Caco-2 (cell line): ENCODE measurements around the gene ATG9B. TPM values are rescaled to one million over a fixed set of nuclear protein-coding genes. Genes with fewer than 3 reads are reported as not detected.

Source experiments
- BruUV-seq: library from RNA; stranded (reverse); fragments of 400-500 nt; replicated peaks from 2 replicates; lab custom pipeline; 2021; lab: Mats Ljungman, UMichigan
- CTCF ChIA-PET: fragments of 300-600 bp; sonication (Branson Sonifier 250); formaldehyde crosslinking; loops from one replicate; lab custom pipeline; 2022; ENCODE audit warnings: antibody characterized with exemption; lab: Charles Lee
- POLR2A ChIA-PET: fragments of 300-600 bp; sonication (Branson Sonifier 250); formaldehyde crosslinking; loops from one replicate; lab custom pipeline; 2022; ENCODE audit warnings: antibody characterized with exemption; lab: Charles Lee
- DNase-seq, 2 experiments: peaks; one replicate each; pipeline versions ENCODE4 v3.0.0 to v3.0.0-alpha.2; 2020 to 2022
- H3K27me3 ChIP-seq: replicated peaks from 2 replicates; pipeline ENCODE4 v1.6.0; 2011; ENCODE audit warnings: low read length; ENCODE audit not compliant: control insufficient read depth, insufficient read depth
- H3K36me3 ChIP-seq: 2 replicates; pipeline ENCODE4 v1.5.1; 2011; ENCODE audit warnings: low read length; ENCODE audit not compliant: control insufficient read depth, insufficient read depth
- H3K4me1 ChIP-seq: fragments of 250-450 bp; sonication (Bioruptor Pico); 2 replicates; pipeline ENCODE4 v1.5.1; 2020; ENCODE audit warnings: mild to moderate bottlenecking
- H3K4me3 ChIP-seq: 2 replicates; pipeline ENCODE4 v1.5.1; 2011; ENCODE audit warnings: low read depth, mild to moderate bottlenecking, control low read depth, low read length
- H3K9me3 ChIP-seq: fragments of 250-450 bp; sonication (Bioruptor Pico); 2 replicates; pipeline ENCODE4 v1.5.1; 2020; ENCODE audit warnings: mild to moderate bottlenecking, moderate library complexity
- H3K27ac Mint-ChIP-seq: one replicate; pipeline ENCODE4 v1.8.0; 2022; ENCODE audit warnings: mixed read lengths; ENCODE audit not compliant: unreplicated experiment
- H3K27me3 Mint-ChIP-seq: one replicate; pipeline ENCODE4 v1.8.0; 2022; ENCODE audit warnings: mixed read lengths; ENCODE audit not compliant: insufficient read depth, unreplicated experiment
- H3K36me3 Mint-ChIP-seq: one replicate; pipeline ENCODE4 v1.8.0; 2022; ENCODE audit warnings: mild to moderate bottlenecking, mixed read lengths; ENCODE audit not compliant: insufficient read depth, unreplicated experiment
- H3K4me1 Mint-ChIP-seq: one replicate; pipeline ENCODE4 v1.8.0; 2022; ENCODE audit warnings: low read depth, mixed read lengths; ENCODE audit not compliant: unreplicated experiment
- H3K4me3 Mint-ChIP-seq: one replicate; pipeline ENCODE4 v1.8.0; 2022; ENCODE audit warnings: mild to moderate bottlenecking, moderate library complexity, mixed read lengths; ENCODE audit not compliant: unreplicated experiment
- H3K9me3 Mint-ChIP-seq: one replicate; pipeline ENCODE4 v1.8.0; 2022; ENCODE audit warnings: mixed read lengths; ENCODE audit not compliant: unreplicated experiment
- intact Hi-C: fragments of 100-400 bp; cut with micrococcal nuclease; formaldehyde crosslinking; loops from one replicate; pipeline ENCODE4 v1.10.0; 2022; ENCODE audit not compliant: unreplicated experiment
- total RNA-seq: library from RNA; stranded (reverse); gene quantifications from 2 replicates; pipeline ENCODE4 v1.2.3, GENCODE V29; 2022
- TF ChIP-seq, protein P1 (sequence below), 2 experiments: fragments of 200-600 bp in 1 of 2; IDR thresholded peaks; 1 replicate in 1 of 2; 2 replicates in 1 of 2; pipeline versions ENCODE4 v1.5.1 to v1.8.0; 2011 to 2022; ENCODE audit warnings: antibody characterized with exemption in 1 of 2, control low read depth in 1 of 2, inconsistent platforms in 1 of 2, low read depth in 1 of 2, low read length in 1 of 2, mild to moderate bottlenecking in 1 of 2, moderate library complexity in 1 of 2; ENCODE audit not compliant: insufficient read depth in 1 of 2, severe bottlenecking in 1 of 2, unreplicated experiment in 1 of 2

Gene ATG9B
- total RNA-seq, 1 experiment from 2014 or later = 4.3 TPM

DNA sequence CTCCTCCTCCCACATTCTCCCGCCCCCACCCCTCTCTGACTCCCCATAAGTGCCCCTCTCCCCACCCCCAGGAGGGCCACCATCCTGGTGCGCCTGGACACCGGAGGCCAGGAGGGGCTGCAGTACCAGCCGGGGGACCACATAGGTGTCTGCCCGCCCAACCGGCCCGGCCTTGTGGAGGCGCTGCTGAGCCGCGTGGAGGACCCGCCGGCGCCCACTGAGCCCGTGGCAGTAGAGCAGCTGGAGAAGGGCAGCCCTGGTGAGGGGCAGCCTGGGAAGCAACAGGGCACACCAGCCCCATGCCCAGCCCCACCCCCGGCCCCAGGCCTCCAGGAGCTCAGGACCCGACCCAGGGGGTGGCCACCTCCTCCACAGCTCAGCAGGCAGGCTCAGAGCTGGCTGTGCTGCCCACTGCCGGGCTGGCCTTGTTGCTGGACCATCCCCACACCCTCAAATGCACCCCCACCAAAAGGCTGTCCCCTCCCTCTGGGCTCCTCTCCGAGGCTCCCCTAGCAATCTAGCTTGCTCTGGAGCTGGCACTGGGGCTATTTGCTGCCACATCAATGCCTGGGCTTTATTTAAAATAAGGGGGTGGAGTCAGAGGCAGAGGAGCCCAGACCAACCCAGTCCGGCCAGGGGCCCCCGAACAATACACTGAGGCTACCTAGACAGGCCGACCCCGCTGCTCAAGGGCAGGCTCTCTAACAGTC, 14.8 kb downstream of the ATG9B start:
- no peak overlapping the region for H3K27ac Mint-ChIP-seq
- no peak overlapping the region for H3K4me3 Mint-ChIP-seq
- intact Hi-C loops = loop anchor here (2.0 to 5.0 kb wide), 2 partner anchors 47 to 103 kb away; no protein-coding TSS in a partner anchor
- Histone ChIP-seq H3K27me3 (no peaks in the 10 kb centered on the region), H3K4me3 (no peak overlapping the region), H3K36me3 (no peaks in the 10 kb centered on the region), H3K9me3 (no peaks in the 10 kb centered on the region), H3K4me1 (peaks cover 23% of the 10 kb centered on the region)
- H3K9me3 Mint-ChIP-seq = no peaks in the 10 kb centered on the region
- TF ChIP-seq, protein P1, sequence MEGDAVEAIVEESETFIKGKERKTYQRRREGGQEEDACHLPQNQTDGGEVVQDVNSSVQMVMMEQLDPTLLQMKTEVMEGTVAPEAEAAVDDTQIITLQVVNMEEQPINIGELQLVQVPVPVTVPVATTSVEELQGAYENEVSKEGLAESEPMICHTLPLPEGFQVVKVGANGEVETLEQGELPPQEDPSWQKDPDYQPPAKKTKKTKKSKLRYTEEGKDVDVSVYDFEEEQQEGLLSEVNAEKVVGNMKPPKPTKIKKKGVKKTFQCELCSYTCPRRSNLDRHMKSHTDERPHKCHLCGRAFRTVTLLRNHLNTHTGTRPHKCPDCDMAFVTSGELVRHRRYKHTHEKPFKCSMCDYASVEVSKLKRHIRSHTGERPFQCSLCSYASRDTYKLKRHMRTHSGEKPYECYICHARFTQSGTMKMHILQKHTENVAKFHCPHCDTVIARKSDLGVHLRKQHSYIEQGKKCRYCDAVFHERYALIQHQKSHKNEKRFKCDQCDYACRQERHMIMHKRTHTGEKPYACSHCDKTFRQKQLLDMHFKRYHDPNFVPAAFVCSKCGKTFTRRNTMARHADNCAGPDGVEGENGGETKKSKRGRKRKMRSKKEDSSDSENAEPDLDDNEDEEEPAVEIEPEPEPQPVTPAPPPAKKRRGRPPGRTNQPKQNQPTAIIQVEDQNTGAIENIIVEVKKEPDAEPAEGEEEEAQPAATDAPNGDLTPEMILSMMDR (IDR thresholded peaks at IDR 0.05; ENCODE audit: insufficient read depth in 1 of 2, low read depth in 1 of 2, low read length in 1 of 2, severe bottlenecking in 1 of 2, unreplicated experiment in 1 of 2) = no peak
- peaks cover 10% of the 10 kb centered on the region for H3K4me1 Mint-ChIP-seq
- CTCF ChIA-PET = interaction anchor here (0.6 to 1.6 kb wide), 5 partner anchors 9 to 110 kb away, joined by 3 to 7 read pairs (median 5); no protein-coding TSS in a partner anchor
- no peaks in the 10 kb centered on the region for H3K36me3 Mint-ChIP-seq
- H3K27me3 Mint-ChIP-seq = peaks cover 1% of the 10 kb centered on the region
- POLR2A ChIA-PET = no interaction called here
- no peak for DNase-seq
- no TSS peak for BruUV-seq

DNA sequence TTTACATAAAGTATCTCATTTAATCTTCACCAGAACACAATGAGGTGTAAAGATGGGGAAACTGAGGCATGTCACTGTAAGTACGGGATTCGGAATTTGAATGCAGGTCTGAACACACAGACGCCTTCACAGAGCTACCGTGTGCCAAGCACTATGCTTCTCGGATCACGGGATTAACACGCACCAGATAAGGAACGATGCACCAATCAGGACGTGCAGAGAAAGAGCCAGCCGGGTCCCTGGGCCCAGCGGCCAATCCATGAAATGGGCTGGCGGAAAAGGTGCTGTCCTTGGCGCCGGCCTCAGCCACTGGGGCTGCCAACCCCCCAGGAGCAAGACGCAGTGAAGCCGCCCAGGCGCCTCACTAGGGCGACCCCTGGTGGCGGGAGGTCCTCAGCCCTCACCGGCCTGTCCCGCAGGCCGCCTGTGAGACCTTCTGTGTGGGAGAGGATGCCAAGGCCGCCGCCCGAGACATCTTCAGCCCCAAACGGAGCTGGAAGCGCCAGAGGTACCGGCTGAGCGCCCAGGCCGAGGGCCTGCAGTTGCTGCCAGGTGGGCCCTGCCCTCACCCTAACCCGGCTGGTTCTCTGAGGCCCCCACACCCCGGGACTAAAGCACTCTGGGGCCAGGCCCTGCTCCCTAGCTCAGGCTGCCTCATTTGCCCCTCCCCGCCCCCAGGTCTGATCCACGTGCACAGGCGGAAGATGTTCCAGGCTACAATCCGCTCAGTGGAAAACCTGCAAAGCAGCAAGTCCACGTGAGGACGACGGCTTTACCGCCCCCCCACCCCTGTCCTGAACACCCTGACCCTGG, 15.6 kb downstream of the ATG9B start:
- peaks cover 23% of the 10 kb centered on the region for H3K4me1 ChIP-seq
- H3K4me3 Mint-ChIP-seq = no peak overlapping the region

More for the DNA sequence above, 15.6 kb downstream of the ATG9B start:
- ChIA-PET CTCF (interaction anchor here (1.0 to 1.6 kb wide), 3 partner anchors 10 to 46 kb away, joined by 5 to 7 read pairs (median 7); no protein-coding TSS in a partner anchor), POLR2A (no interaction called here)
- Mint-ChIP-seq H3K4me1 (peaks cover 10% of the 10 kb centered on the region), H3K36me3 (no peaks in the 10 kb centered on the region), H3K27me3 (peaks cover 3% of the 10 kb centered on the region), H3K9me3 (no peaks in the 10 kb centered on the region), H3K27ac (no peak overlapping the region)
- Histone ChIP-seq H3K36me3 (no peaks in the 10 kb centered on the region), H3K4me3 (no peak overlapping the region), H3K9me3 (no peaks in the 10 kb centered on the region), H3K27me3 (no peaks in the 10 kb centered on the region)
- intact Hi-C loops = loop anchor here (2.0 kb wide), 1 partner anchor 46 kb away; no protein-coding TSS in a partner anchor
- TF ChIP-seq, protein P1 (IDR thresholded peaks at IDR 0.05; ENCODE audit: insufficient read depth in 1 of 2, low read depth in 1 of 2, low read length in 1 of 2, severe bottlenecking in 1 of 2, unreplicated experiment in 1 of 2) = peak; percentile 43 to 59
- BruUV-seq = no TSS peak
- peak in 1 of 2 experiments; percentile 68 for DNase-seq
